Vagina (tissue), 2 donors: Measurements from ENCODE around the gene NDUFV2. TPM values are rescaled to one million over a fixed set of nuclear protein-coding genes. Genes with fewer than 3 reads are reported as not detected.

Experiments
- DNase-seq, 2 donors: peaks; one replicate each; pipeline ENCODE4 v3.0.0-alpha.2; 2017; ENCODE audit errors: extremely low spot score in 2 of 2
- H3K27ac ChIP-seq: fragments of 200-600 bp; sonication (generic); one replicate; pipeline ENCODE4 v1.5.1; 2019
- H3K27me3 ChIP-seq: fragments of 200-600 bp; sonication (generic); one replicate; pipeline ENCODE4 v1.5.1; 2019
- H3K36me3 ChIP-seq, 2 donors: fragments of 200-600 bp; sonication (generic); one replicate each; pipeline ENCODE4 v1.5.1; 2017 to 2019
- H3K4me1 ChIP-seq: fragments of 200-600 bp; sonication (generic); one replicate; pipeline ENCODE4 v1.5.1; 2019
- H3K4me3 ChIP-seq, 2 donors: fragments of 200-600 bp; sonication (generic); 1 replicate in 1 of 2; 2 replicates in 1 of 2; pipeline ENCODE4 v1.5.1; 2016 to 2019
- H3K9me3 ChIP-seq: fragments of 200-600 bp; sonication (generic); one replicate; pipeline ENCODE4 v1.5.1; 2019
- CTCF ChIP-seq, 3 experiments: fragments of 450-650 bp in 2 of 3; fragments of 200-600 bp in 1 of 3; sonication (generic) in 1 of 3; IDR thresholded peaks; one replicate each; pipeline ENCODE4 v1.5.1; 2017 to 2019; ENCODE audit warnings: antibody characterized with exemption in 3 of 3, mild to moderate bottlenecking in 2 of 3, moderate library complexity in 2 of 3
- POLR2A ChIP-seq, 2 donors: fragments of 450-650 bp; IDR thresholded peaks; one replicate each; pipeline ENCODE4 v1.6.1; 2017; ENCODE audit warnings: antibody characterized with exemption in 2 of 2, mild to moderate bottlenecking in 2 of 2, moderate library complexity in 2 of 2
- POLR2AphosphoS5 ChIP-seq, 2 donors: sonication (generic); formaldehyde crosslinking; IDR thresholded peaks; one replicate each; pipeline ENCODE4 v1.9.0; 2017; ENCODE audit warnings: antibody characterized with exemption in 2 of 2, mild to moderate bottlenecking in 2 of 2, low read depth in 1 of 2; ENCODE audit not compliant: insufficient read depth in 1 of 2
- intact Hi-C: fragments of 100-400 bp; cut with DNase I; formaldehyde crosslinking; loops from one replicate; pipeline ENCODE4 v1.15.1; 2023
- total RNA-seq: library from RNA; depleted of rRNA; stranded (reverse); fragments of >200 nt; gene quantifications from one replicate; pipeline ENCODE4 v1.2.3, GENCODE V29; 2016

NDUFV2 gene
- total RNA-seq, 1 donor from 2014 or later = 75.1 TPM

- intact Hi-C loops = no loop called here
- no peak for DNase-seq
- no peak for TF ChIP-seq POLR2AphosphoS5 (IDR thresholded peaks at IDR 0.05; ENCODE audit: insufficient read depth in 1 of 2, low read depth in 1 of 2)
- no peak for TF ChIP-seq POLR2A (IDR thresholded peaks at IDR 0.05)
- peak overlapping the region; percentile 4 for H3K27ac ChIP-seq
- H3K9me3 ChIP-seq = no peaks in the 10 kb centered on the region
- no peak overlapping the region for H3K4me3 ChIP-seq
- no peaks in the 10 kb centered on the region for H3K27me3 ChIP-seq
- H3K36me3 ChIP-seq = no peaks in the 10 kb centered on the region
- peaks cover 83% of the 10 kb centered on the region for H3K4me1 ChIP-seq
Observed at GRCh38 chr18:9146224-9146623, 43.7 kb downstream of the NDUFV2 start.

GRCh38 chr18:9147440-9148202 lies 45.1 kb downstream of the NDUFV2 start:
- no peaks in the 10 kb centered on the region for H3K27me3 ChIP-seq
- intact Hi-C loops = no loop called here

GRCh38 chr18:9148203-9148552 lies 45.7 kb downstream of the NDUFV2 start:
- no peak overlapping the region for H3K4me3 ChIP-seq
- no peaks in the 10 kb centered on the region for H3K27me3 ChIP-seq
- intact Hi-C loops = no loop called here
- no peak for DNase-seq
- no peaks in the 10 kb centered on the region for H3K9me3 ChIP-seq
- H3K27ac ChIP-seq = no peak overlapping the region
- TF ChIP-seq POLR2AphosphoS5 (IDR thresholded peaks at IDR 0.05; ENCODE audit: insufficient read depth in 1 of 2, low read depth in 1 of 2) (no peak), POLR2A (IDR thresholded peaks at IDR 0.05) (no peak), CTCF (IDR thresholded peaks at IDR 0.05) (no peak)
- no peaks in the 10 kb centered on the region for H3K36me3 ChIP-seq
- peaks cover 86% of the 10 kb centered on the region for H3K4me1 ChIP-seq

More at GRCh38 chr18:9147440-9148202, 45.1 kb downstream of the NDUFV2 start:
- Histone ChIP-seq H3K9me3 (no peaks in the 10 kb centered on the region), H3K27ac (peak overlapping the region; percentile 28), H3K4me3 (no peak overlapping the region), H3K4me1 (peaks cover 82% of the 10 kb centered on the region), H3K36me3 (no peaks in the 10 kb centered on the region)
- DNase-seq = no peak
- TF ChIP-seq POLR2A (IDR thresholded peaks at IDR 0.05) (no peak), CTCF (IDR thresholded peaks at IDR 0.05) (peak; percentile 24 to 69 (median 57)), POLR2AphosphoS5 (IDR thresholded peaks at IDR 0.05; ENCODE audit: insufficient read depth in 1 of 2, low read depth in 1 of 2) (peak in 1 of 2 donors; percentile 75)

GRCh38 chr18:9150121-9150520 lies 47.6 kb downstream of the NDUFV2 start:
- no peaks in the 10 kb centered on the region for H3K27me3 ChIP-seq
- TF ChIP-seq CTCF (IDR thresholded peaks at IDR 0.05) (no peak), POLR2AphosphoS5 (IDR thresholded peaks at IDR 0.05; ENCODE audit: insufficient read depth in 1 of 2, low read depth in 1 of 2) (no peak), POLR2A (IDR thresholded peaks at IDR 0.05) (no peak)
- intact Hi-C loops = no loop called here
- H3K9me3 ChIP-seq = no peaks in the 10 kb centered on the region
- no peak overlapping the region for H3K27ac ChIP-seq
- no peak overlapping the region for H3K4me3 ChIP-seq
- DNase-seq = no peak
- peaks cover 86% of the 10 kb centered on the region for H3K4me1 ChIP-seq
- no peaks in the 10 kb centered on the region for H3K36me3 ChIP-seq

GRCh38 chr18:9153256-9153655 lies 50.8 kb downstream of the NDUFV2 start:
- peaks cover 55% of the 10 kb centered on the region for H3K4me1 ChIP-seq

More at GRCh38 chr18:9153256-9153655, 50.8 kb downstream of the NDUFV2 start:
- TF ChIP-seq CTCF (IDR thresholded peaks at IDR 0.05) = no peak
- TF ChIP-seq POLR2AphosphoS5 (IDR thresholded peaks at IDR 0.05; ENCODE audit: insufficient read depth in 1 of 2, low read depth in 1 of 2) = no peak
- DNase-seq = no peak
- no peak overlapping the region for H3K27ac ChIP-seq
- intact Hi-C loops = no loop called here
- no peak overlapping the region for H3K4me3 ChIP-seq
- H3K9me3 ChIP-seq = no peaks in the 10 kb centered on the region
- H3K27me3 ChIP-seq = no peaks in the 10 kb centered on the region
- H3K36me3 ChIP-seq = no peaks in the 10 kb centered on the region
